ENCODE data around the gene SLC4A11. TPM values are rescaled to one million over a fixed set of nuclear protein-coding genes. Genes with fewer than 3 reads are reported as not detected.
"Not testable (repeated sequence)": the region's sequence is repeated elsewhere in the genome, so short reads cannot be mapped to it uniquely, and the experiment has no call there.

The SLC4A11 gene
- total RNA-seq, 1 experiment from 2014 or later: 1.1 TPM

- no TSS peak for BruUV-seq (replicated peaks)
- Histone ChIP-seq H3K4me3 (ENCODE audit: low read depth, low read length, poor library complexity, severe bottlenecking) (no peak overlapping the region), H3K9me3 (ENCODE audit: low read depth, low read length, poor library complexity, severe bottlenecking) (no peaks in the 10 kb centered on the region), H3K4me1 (ENCODE audit: insufficient read depth, low read length, poor library complexity, severe bottlenecking) (no peaks in the 10 kb centered on the region), H3K36me3 (ENCODE audit: insufficient read depth, low read length, poor library complexity, severe bottlenecking) (no peaks in the 10 kb centered on the region), H3K27me3 (replicated peaks; ENCODE audit: insufficient read depth, low read depth, low read length, poor library complexity) (no peaks in the 10 kb centered on the region), H3K27ac (ENCODE audit: low read depth, low read length, poor library complexity, severe bottlenecking) (no peak overlapping the region)
- POLR2A ChIA-PET (ENCODE audit: low non-redundant PET): no interaction called here
- intact Hi-C loops (cut with micrococcal nuclease; ENCODE audit: unreplicated experiment): no loop called here
- CTCF ChIA-PET: interaction anchor here (0.5 kb wide), 1 partner anchor 659 kb away, joined by 3 read pairs; no protein-coding TSS in a partner anchor
- DNase-seq (ENCODE audit: low spot score): no peak
- TF ChIP-seq CTCF (conservative IDR thresholded peaks at IDR 0.05; ENCODE audit: low read depth, low read length) (no peak), EZH2 (IDR thresholded peaks at IDR 0.05; ENCODE audit: borderline replicate concordance, low read depth, low read length, poor library complexity, severe bottlenecking) (no peak)
These were observed 54.9 kb downstream of the SLC4A11 start for GRCh38 chr20:3183896-3184612.

DNA sequence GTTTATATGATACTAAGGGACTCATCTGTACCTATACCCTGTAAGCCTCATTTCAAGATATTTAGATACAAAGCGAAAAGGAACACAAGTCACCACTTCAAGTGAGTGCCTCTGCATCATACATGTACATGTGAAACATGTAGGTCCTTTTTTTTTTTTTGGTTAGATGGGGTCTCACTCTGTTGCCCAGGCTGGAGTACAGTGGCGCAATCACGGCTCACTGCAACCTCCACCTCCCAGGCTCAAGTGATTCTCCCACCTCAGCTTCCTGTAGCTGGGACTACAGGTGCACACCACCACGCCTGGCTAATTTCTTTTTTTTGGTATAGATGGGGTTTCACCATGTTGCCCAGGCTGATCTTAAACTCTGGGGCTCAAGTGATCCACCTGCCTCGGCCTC, 56.6 kb downstream of the SLC4A11 start:
- DNase-seq (ENCODE audit: low spot score); BruUV-seq (replicated peaks); H3K4me1 ChIP-seq (ENCODE audit: insufficient read depth, low read length, poor library complexity, severe bottlenecking); H3K9me3 ChIP-seq (ENCODE audit: low read depth, low read length, poor library complexity, severe bottlenecking); POLR2A ChIA-PET (ENCODE audit: low non-redundant PET); H3K27me3 ChIP-seq (replicated peaks; ENCODE audit: insufficient read depth, low read depth, low read length, poor library complexity); H3K36me3 ChIP-seq (ENCODE audit: insufficient read depth, low read length, poor library complexity, severe bottlenecking); H3K27ac ChIP-seq (ENCODE audit: low read depth, low read length, poor library complexity, severe bottlenecking); H3K4me3 ChIP-seq (ENCODE audit: low read depth, low read length, poor library complexity, severe bottlenecking); intact Hi-C loops (cut with micrococcal nuclease; ENCODE audit: unreplicated experiment); CTCF ChIA-PET: not testable (repeated sequence)

GRCh38 chr20:3181270-3181669, 57.7 kb downstream of the SLC4A11 start:
- DNase-seq (ENCODE audit: low spot score): no peak
- no peaks in the 10 kb centered on the region for H3K36me3 ChIP-seq (ENCODE audit: insufficient read depth, low read length, poor library complexity, severe bottlenecking)
- ChIA-PET CTCF (no interaction called here), POLR2A (ENCODE audit: low non-redundant PET) (no interaction called here)
- no peak overlapping the region for H3K27ac ChIP-seq (ENCODE audit: low read depth, low read length, poor library complexity, severe bottlenecking)
- no peaks in the 10 kb centered on the region for H3K27me3 ChIP-seq (replicated peaks; ENCODE audit: insufficient read depth, low read depth, low read length, poor library complexity)
- H3K4me3 ChIP-seq (ENCODE audit: low read depth, low read length, poor library complexity, severe bottlenecking): no peak overlapping the region
- intact Hi-C loops (cut with micrococcal nuclease; ENCODE audit: unreplicated experiment): no loop called here
- no peaks in the 10 kb centered on the region for H3K4me1 ChIP-seq (ENCODE audit: insufficient read depth, low read length, poor library complexity, severe bottlenecking)
- no peaks in the 10 kb centered on the region for H3K9me3 ChIP-seq (ENCODE audit: low read depth, low read length, poor library complexity, severe bottlenecking)
- TF ChIP-seq EZH2 (IDR thresholded peaks at IDR 0.05; ENCODE audit: borderline replicate concordance, low read depth, low read length, poor library complexity, severe bottlenecking): no peak
- no peak for TF ChIP-seq CTCF (conservative IDR thresholded peaks at IDR 0.05; ENCODE audit: low read depth, low read length)
- BruUV-seq (replicated peaks): no TSS peak

GRCh38 chr20:3180319-3180718, 58.7 kb downstream of the SLC4A11 start:
- ChIA-PET CTCF (no interaction called here), POLR2A (ENCODE audit: low non-redundant PET) (no interaction called here)
- DNase-seq (ENCODE audit: low spot score): no peak
- Histone ChIP-seq H3K9me3 (ENCODE audit: low read depth, low read length, poor library complexity, severe bottlenecking) (no peaks in the 10 kb centered on the region), H3K36me3 (ENCODE audit: insufficient read depth, low read length, poor library complexity, severe bottlenecking) (no peaks in the 10 kb centered on the region), H3K27me3 (replicated peaks; ENCODE audit: insufficient read depth, low read depth, low read length, poor library complexity) (no peaks in the 10 kb centered on the region), H3K4me3 (ENCODE audit: low read depth, low read length, poor library complexity, severe bottlenecking) (no peak overlapping the region), H3K27ac (ENCODE audit: low read depth, low read length, poor library complexity, severe bottlenecking) (no peak overlapping the region), H3K4me1 (ENCODE audit: insufficient read depth, low read length, poor library complexity, severe bottlenecking) (peaks cover 4% of the 10 kb centered on the region)
- no TSS peak for BruUV-seq (replicated peaks)
- TF ChIP-seq EZH2 (IDR thresholded peaks at IDR 0.05; ENCODE audit: borderline replicate concordance, low read depth, low read length, poor library complexity, severe bottlenecking) (no peak), CTCF (conservative IDR thresholded peaks at IDR 0.05; ENCODE audit: low read depth, low read length) (no peak)
- intact Hi-C loops (cut with micrococcal nuclease; ENCODE audit: unreplicated experiment): no loop called here

All from A673 (cell line).